ENCODE results near the gene RCN2. TPM values are rescaled to one million over a fixed set of nuclear protein-coding genes. Genes with fewer than 3 reads are reported as not detected.
A peak's percentile ranks its signal among the peaks of the same experiment; 100 is the strongest.

RCN2 gene
- total RNA-seq, 1 experiment from 2014 or later: 78.6 TPM

- peak; percentile 21 for DNase-seq (ENCODE audit: low spot score)
- H3K9me3 ChIP-seq (ENCODE audit: low read depth, low read length, poor library complexity, severe bottlenecking): no peaks in the 10 kb centered on the region
- TF ChIP-seq CTCF (conservative IDR thresholded peaks at IDR 0.05; ENCODE audit: low read depth, low read length) (no peak), EZH2 (IDR thresholded peaks at IDR 0.05; ENCODE audit: borderline replicate concordance, low read depth, low read length, poor library complexity, severe bottlenecking) (no peak)
- peaks cover 10% of the 10 kb centered on the region for H3K4me1 ChIP-seq (ENCODE audit: insufficient read depth, low read length, poor library complexity, severe bottlenecking)
- ChIA-PET CTCF (no interaction called here), POLR2A (ENCODE audit: low non-redundant PET) (no interaction called here)
- H3K36me3 ChIP-seq (ENCODE audit: insufficient read depth, low read length, poor library complexity, severe bottlenecking): peaks cover 37% of the 10 kb centered on the region
- H3K27me3 ChIP-seq (replicated peaks; ENCODE audit: insufficient read depth, low read depth, low read length, poor library complexity): no peaks in the 10 kb centered on the region
- intact Hi-C loops (cut with micrococcal nuclease; ENCODE audit: unreplicated experiment): no loop called here
- H3K27ac ChIP-seq (ENCODE audit: low read depth, low read length, poor library complexity, severe bottlenecking): peak overlapping the region; percentile 82
- H3K4me3 ChIP-seq (ENCODE audit: low read depth, low read length, poor library complexity, severe bottlenecking): peak overlapping the region; percentile 94
- BruUV-seq (replicated peaks): TSS peak; percentile 51
Measured at GRCh38 chr15:76932135-76932966, 802 bp downstream of the RCN2 start.

GRCh38 chr15:76935620-76936019, 4.1 kb downstream of the RCN2 start:
- ChIA-PET CTCF (no interaction called here), POLR2A (ENCODE audit: low non-redundant PET) (no interaction called here)
- intact Hi-C loops (cut with micrococcal nuclease; ENCODE audit: unreplicated experiment): no loop called here
- no peak overlapping the region for H3K27ac ChIP-seq (ENCODE audit: low read depth, low read length, poor library complexity, severe bottlenecking)
- no peaks in the 10 kb centered on the region for H3K27me3 ChIP-seq (replicated peaks; ENCODE audit: insufficient read depth, low read depth, low read length, poor library complexity)
- no peaks in the 10 kb centered on the region for H3K9me3 ChIP-seq (ENCODE audit: low read depth, low read length, poor library complexity, severe bottlenecking)
- BruUV-seq (replicated peaks): no TSS peak
- no peak for DNase-seq (ENCODE audit: low spot score)
- peaks cover 10% of the 10 kb centered on the region for H3K4me1 ChIP-seq (ENCODE audit: insufficient read depth, low read length, poor library complexity, severe bottlenecking)
- peaks cover 48% of the 10 kb centered on the region for H3K36me3 ChIP-seq (ENCODE audit: insufficient read depth, low read length, poor library complexity, severe bottlenecking)
- H3K4me3 ChIP-seq (ENCODE audit: low read depth, low read length, poor library complexity, severe bottlenecking): no peak overlapping the region
- no peak for TF ChIP-seq EZH2 (IDR thresholded peaks at IDR 0.05; ENCODE audit: borderline replicate concordance, low read depth, low read length, poor library complexity, severe bottlenecking)
- TF ChIP-seq CTCF (conservative IDR thresholded peaks at IDR 0.05; ENCODE audit: low read depth, low read length): no peak

- no peak for TF ChIP-seq CTCF (conservative IDR thresholded peaks at IDR 0.05; ENCODE audit: low read depth, low read length)
- no peak for TF ChIP-seq EZH2 (IDR thresholded peaks at IDR 0.05; ENCODE audit: borderline replicate concordance, low read depth, low read length, poor library complexity, severe bottlenecking)
- Histone ChIP-seq H3K36me3 (ENCODE audit: insufficient read depth, low read length, poor library complexity, severe bottlenecking) (peaks cover 48% of the 10 kb centered on the region), H3K9me3 (ENCODE audit: low read depth, low read length, poor library complexity, severe bottlenecking) (no peaks in the 10 kb centered on the region), H3K4me3 (ENCODE audit: low read depth, low read length, poor library complexity, severe bottlenecking) (no peak overlapping the region), H3K4me1 (ENCODE audit: insufficient read depth, low read length, poor library complexity, severe bottlenecking) (peaks cover 10% of the 10 kb centered on the region), H3K27ac (ENCODE audit: low read depth, low read length, poor library complexity, severe bottlenecking) (no peak overlapping the region), H3K27me3 (replicated peaks; ENCODE audit: insufficient read depth, low read depth, low read length, poor library complexity) (no peaks in the 10 kb centered on the region)
- no peak for DNase-seq (ENCODE audit: low spot score)
- POLR2A ChIA-PET (ENCODE audit: low non-redundant PET): no interaction called here
- intact Hi-C loops (cut with micrococcal nuclease; ENCODE audit: unreplicated experiment): no loop called here
- CTCF ChIA-PET: no interaction called here
- BruUV-seq (replicated peaks): no TSS peak
Measured at GRCh38 chr15:76936671-76937070, 5.1 kb downstream of the RCN2 start.
